ENCODE measurements around the gene DSG3.

DNA sequence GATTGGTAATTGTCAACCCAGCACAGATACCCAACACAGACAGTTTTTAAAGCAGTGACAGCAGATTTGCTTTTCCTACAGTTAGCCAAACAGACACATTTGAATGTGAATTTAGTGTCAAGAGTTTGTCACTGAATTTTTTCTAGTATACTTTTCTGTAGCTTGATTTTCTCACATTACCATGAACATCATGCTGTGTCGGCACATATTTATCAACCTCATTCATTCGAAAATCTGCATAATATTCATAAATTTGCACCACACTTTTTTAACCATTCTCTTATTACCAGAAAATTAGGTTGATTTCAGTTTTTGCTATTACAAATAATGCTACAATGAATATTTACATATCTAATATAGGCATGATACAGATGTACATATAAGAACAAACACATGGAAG is 27.0 kb upstream of the DSG3 start:
- TF ChIP-seq, protein P1, sequence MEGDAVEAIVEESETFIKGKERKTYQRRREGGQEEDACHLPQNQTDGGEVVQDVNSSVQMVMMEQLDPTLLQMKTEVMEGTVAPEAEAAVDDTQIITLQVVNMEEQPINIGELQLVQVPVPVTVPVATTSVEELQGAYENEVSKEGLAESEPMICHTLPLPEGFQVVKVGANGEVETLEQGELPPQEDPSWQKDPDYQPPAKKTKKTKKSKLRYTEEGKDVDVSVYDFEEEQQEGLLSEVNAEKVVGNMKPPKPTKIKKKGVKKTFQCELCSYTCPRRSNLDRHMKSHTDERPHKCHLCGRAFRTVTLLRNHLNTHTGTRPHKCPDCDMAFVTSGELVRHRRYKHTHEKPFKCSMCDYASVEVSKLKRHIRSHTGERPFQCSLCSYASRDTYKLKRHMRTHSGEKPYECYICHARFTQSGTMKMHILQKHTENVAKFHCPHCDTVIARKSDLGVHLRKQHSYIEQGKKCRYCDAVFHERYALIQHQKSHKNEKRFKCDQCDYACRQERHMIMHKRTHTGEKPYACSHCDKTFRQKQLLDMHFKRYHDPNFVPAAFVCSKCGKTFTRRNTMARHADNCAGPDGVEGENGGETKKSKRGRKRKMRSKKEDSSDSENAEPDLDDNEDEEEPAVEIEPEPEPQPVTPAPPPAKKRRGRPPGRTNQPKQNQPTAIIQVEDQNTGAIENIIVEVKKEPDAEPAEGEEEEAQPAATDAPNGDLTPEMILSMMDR (IDR thresholded peaks at IDR 0.05; ENCODE audit: low read depth, low read length) = no peak
- no peak for TF ChIP-seq EZH2phosphoT487 (IDR thresholded peaks at IDR 0.05; ENCODE audit: low read depth)

Data from OCI-LY3 (cell line).